GM10266 (cell line): Measurements from ENCODE around the gene PXDN.

Experiments used
- DNase-seq: peaks from one replicate; pipeline ENCODE4 v3.0.0; 2012; ENCODE audit errors: extremely low spot score
- CTCF ChIP-seq: IDR thresholded peaks from 2 replicates; pipeline ENCODE4 v1.5.1; 2012; ENCODE audit warnings: mild to moderate bottlenecking, low read depth; ENCODE audit not compliant: control insufficient read depth, insufficient read depth; ENCODE audit errors: missing control alignments

PXDN gene

GRCh38 chr2:1612391-1613077 is 131.8 kb downstream of the PXDN start:
- DNase-seq = no peak
- no peak for TF ChIP-seq CTCF

- TF ChIP-seq CTCF = no peak
- DNase-seq = no peak
Measured at GRCh38 chr2:1611886-1612285, 132.4 kb downstream of the PXDN start.

GRCh38 chr2:1610096-1610485 is 134.2 kb downstream of the PXDN start:
- no peak for DNase-seq
- no peak for TF ChIP-seq CTCF

- DNase-seq = no peak
- TF ChIP-seq CTCF = no peak
Measured at GRCh38 chr2:1609485-1610095, 134.7 kb downstream of the PXDN start.

- TF ChIP-seq CTCF = no peak
- no peak for DNase-seq
Measured at GRCh38 chr2:1609040-1609439, 135.3 kb downstream of the PXDN start.

GRCh38 chr2:1607971-1608688 is 136.2 kb downstream of the PXDN start:
- TF ChIP-seq CTCF = no peak

More at GRCh38 chr2:1607971-1608688, 136.2 kb downstream of the PXDN start:
- DNase-seq = no peak
